Upper lobe of right lung (tissue), 1 donor: ENCODE results near the gene KCNJ4. TPM values are rescaled to one million over a fixed set of nuclear protein-coding genes. Genes with fewer than 3 reads are reported as not detected.
"Not testable (repeated sequence)": the region's sequence is repeated elsewhere in the genome, so short reads cannot be mapped to it uniquely, and the experiment has no call there.

ENCODE experiments used
- ATAC-seq: fragments of 200-7000 bp; cut with Tn5 transposase; one replicate; pipeline ENCODE4 v1.9.1; 2020; ENCODE audit warnings: mild to moderate bottlenecking, moderate library complexity
- DNase-seq: peaks from one replicate; pipeline ENCODE4 v3.0.0-alpha.2; 2020
- H3K27ac ChIP-seq: fragments of 200-600 bp; one replicate; pipeline ENCODE4 v1.8.0; 2022
- H3K27me3 ChIP-seq: fragments of 200-600 bp; one replicate; pipeline ENCODE4 v1.8.0; 2022; ENCODE audit warnings: mild to moderate bottlenecking
- H3K36me3 ChIP-seq: fragments of 200-600 bp; one replicate; pipeline ENCODE4 v1.8.0; 2022
- H3K4me1 ChIP-seq: fragments of 200-600 bp; one replicate; pipeline ENCODE4 v1.8.0; 2022
- H3K4me3 ChIP-seq: fragments of 200-600 bp; one replicate; pipeline ENCODE4 v1.8.0; 2022; ENCODE audit warnings: mild to moderate bottlenecking
- H3K9me3 ChIP-seq: fragments of 200-600 bp; one replicate; pipeline ENCODE4 v1.8.0; 2022
- CTCF ChIP-seq: fragments of 200-600 bp; IDR thresholded peaks from one replicate; pipeline ENCODE4 v1.8.0; 2022; ENCODE audit warnings: antibody characterized with exemption
- intact Hi-C: fragments of 100-400 bp; cut with DNase I; formaldehyde crosslinking; loops from one replicate; pipeline ENCODE4 v1.11.0; 2022
- total RNA-seq: library from RNA; stranded (reverse); fragmentation: NEBNext Ultra II Directional; extraction: Animal tissue kit (Norgen Biotek cat#: 25700); gene quantifications from one replicate; pipeline ENCODE4 v1.2.1, GENCODE V29; 2021
- donor health status: DM: no; HTN: yes; CAD: no; lungs with severe emphysema.

The KCNJ4 gene
- total RNA-seq, 1 donor from 2014 or later = not detected

DNA sequence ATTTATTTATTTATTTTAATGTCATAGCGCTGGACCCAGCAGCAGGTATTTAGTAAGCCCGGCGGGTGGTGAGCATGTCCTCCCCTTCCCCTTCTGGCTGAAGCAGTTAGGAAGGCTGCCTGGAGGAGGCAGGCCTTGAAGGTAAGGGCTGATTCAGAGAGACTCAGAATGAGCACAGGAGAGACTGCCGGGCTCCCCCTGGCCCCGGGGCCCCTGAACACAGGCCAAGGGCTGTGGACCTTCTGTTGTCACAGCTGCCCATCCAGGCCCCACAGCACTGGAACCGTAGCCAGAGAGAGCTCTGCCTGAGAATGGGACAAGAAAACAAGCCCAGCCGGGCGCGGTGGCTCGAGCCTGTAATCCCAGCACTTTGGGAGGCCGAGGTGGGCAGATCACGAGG lies 52.8 kb downstream of the KCNJ4 start:
- TF ChIP-seq CTCF = no peak
- Histone ChIP-seq H3K36me3 (no peaks in the 10 kb centered on the region), H3K27ac (no peak overlapping the region), H3K4me1 (no peaks in the 10 kb centered on the region), H3K27me3 (no peaks in the 10 kb centered on the region), H3K4me3 (no peak overlapping the region), H3K9me3 (no peaks in the 10 kb centered on the region)
- peak; percentile 53 for DNase-seq
- ATAC-seq = no peak
- intact Hi-C loops = no loop called here

GRCh38 chr22:38401336-38402084 lies 53.5 kb downstream of the KCNJ4 start:
- TF ChIP-seq CTCF = no peak
- H3K4me3 ChIP-seq = no peak overlapping the region
- no peaks in the 10 kb centered on the region for H3K36me3 ChIP-seq
- DNase-seq (peak; percentile 53), ATAC-seq (no peak)
- intact Hi-C loops = no loop called here
- H3K27ac ChIP-seq = no peak overlapping the region
- no peaks in the 10 kb centered on the region for H3K4me1 ChIP-seq
- no peaks in the 10 kb centered on the region for H3K27me3 ChIP-seq
- H3K9me3 ChIP-seq = no peaks in the 10 kb centered on the region

GRCh38 chr22:38400256-38400655 lies 54.7 kb downstream of the KCNJ4 start:
- DNase-seq, ATAC-seq, H3K27ac ChIP-seq, H3K36me3 ChIP-seq, H3K4me3 ChIP-seq, H3K4me1 ChIP-seq, intact Hi-C loops, H3K9me3 ChIP-seq, H3K27me3 ChIP-seq: not testable (repeated sequence)

- Histone ChIP-seq H3K27me3 (no peaks in the 10 kb centered on the region), H3K4me1 (peaks cover 8% of the 10 kb centered on the region), H3K9me3 (no peaks in the 10 kb centered on the region), H3K36me3 (no peaks in the 10 kb centered on the region), H3K4me3 (peak overlapping the region; percentile 70), H3K27ac (peak overlapping the region; percentile 92)
- intact Hi-C loops = no loop called here
- DNase-seq = peak; percentile 92
- peak; percentile 92 for ATAC-seq
- TF ChIP-seq CTCF = no peak
Observed at GRCh38 chr22:38398609-38399461, 56.2 kb downstream of the KCNJ4 start.

GRCh38 chr22:38398181-38398608 lies 56.8 kb downstream of the KCNJ4 start:
- H3K36me3 ChIP-seq, intact Hi-C loops, H3K9me3 ChIP-seq, H3K27me3 ChIP-seq, H3K4me1 ChIP-seq: not testable (repeated sequence)
- DNase-seq (peak; percentile 91), ATAC-seq (peak; percentile 75)
- Histone ChIP-seq H3K27ac (peak overlapping the region; percentile 92), H3K4me3 (peak overlapping the region; percentile 70)

- Histone ChIP-seq H3K27me3 (no peaks in the 10 kb centered on the region), H3K4me1 (peaks cover 11% of the 10 kb centered on the region), H3K4me3 (peak overlapping the region; percentile 70), H3K9me3 (no peaks in the 10 kb centered on the region), H3K27ac (peak overlapping the region; percentile 92), H3K36me3 (no peaks in the 10 kb centered on the region)
- peak; percentile 83 for DNase-seq
- no peak for TF ChIP-seq CTCF
- intact Hi-C loops = no loop called here
- ATAC-seq = peak; percentile 53
Observed at GRCh38 chr22:38397189-38398085, 57.6 kb downstream of the KCNJ4 start.

- peak overlapping the region; percentile 92 for H3K27ac ChIP-seq
- intact Hi-C loops = not testable (repeated sequence)
Observed at GRCh38 chr22:38396440-38397069, 58.4 kb downstream of the KCNJ4 start.

DNA sequence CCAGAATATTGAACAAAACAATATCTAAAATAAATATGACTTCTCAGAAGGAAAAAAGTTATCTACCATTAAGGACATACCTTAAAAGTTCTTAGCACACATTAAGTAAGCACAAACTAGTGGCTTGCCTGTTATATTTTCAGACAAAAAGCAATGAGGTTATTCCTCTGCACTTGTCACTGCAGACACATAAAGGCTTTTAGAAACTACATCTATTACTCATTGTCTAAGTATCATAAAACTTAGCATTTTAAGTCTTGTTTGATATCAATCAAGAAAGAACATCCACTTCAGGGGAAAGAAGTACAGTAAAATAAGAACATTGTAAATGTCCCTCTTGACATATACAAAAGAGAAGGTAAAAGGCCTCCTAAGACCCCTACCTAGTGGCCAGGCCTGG lies 59.1 kb downstream of the KCNJ4 start:
- DNase-seq, ATAC-seq, intact Hi-C loops, H3K27me3 ChIP-seq, H3K9me3 ChIP-seq, H3K36me3 ChIP-seq, H3K4me3 ChIP-seq: not testable (repeated sequence)
- Histone ChIP-seq H3K4me1 (peaks cover 11% of the 10 kb centered on the region), H3K27ac (peak overlapping the region; percentile 58)

More at GRCh38 chr22:38396440-38397069, 58.4 kb downstream of the KCNJ4 start:
- not testable (repeated sequence) for H3K36me3 ChIP-seq, H3K9me3 ChIP-seq, H3K27me3 ChIP-seq, ATAC-seq, DNase-seq
- Histone ChIP-seq H3K4me1 (peaks cover 11% of the 10 kb centered on the region), H3K4me3 (peak overlapping the region; percentile 70)
